Spleen (tissue), 7 donors: ENCODE measurements around the gene DAZ3.
"Not testable (repeated sequence)": the region's sequence is repeated elsewhere in the genome, so short reads cannot be mapped to it uniquely, and the experiment has no call there.

Experiments used
- CTCF ChIP-seq, 11 experiments: fragments of 200-600 bp in 7 of 11; fragments of 450-650 bp in 4 of 11; sonication (generic) in 4 of 11; IDR thresholded peaks in 8 of 11; conservative IDR thresholded peaks in 3 of 11; 1 replicate in 7 of 11; 2 replicates in 4 of 11; pipeline versions ENCODE4 v1.4.0 to v1.8.0; 2016 to 2021; ENCODE audit warnings: antibody characterized with exemption in 11 of 11, inconsistent platforms in 4 of 11, mild to moderate bottlenecking in 1 of 11
- POLR2A ChIP-seq, 3 donors: fragments of 450-650 bp; IDR thresholded peaks; one replicate each; pipeline ENCODE4 v1.5.1; 2017; ENCODE audit warnings: antibody characterized with exemption in 3 of 3, mild to moderate bottlenecking in 1 of 3
- POLR2AphosphoS5 ChIP-seq, 3 donors: sonication (generic); formaldehyde crosslinking; IDR thresholded peaks; one replicate each; pipeline ENCODE4 v1.5.1; 2017; ENCODE audit warnings: antibody characterized with exemption in 3 of 3
- donor health status: DM: no; HTN: no; CAD: no; lungs with moderate emphysema.
- donor health status: DM: no; HTN: no; CAD: no.
- donor health status: DM: no; HTN: no; CAD: no.

- TF ChIP-seq CTCF (IDR thresholded peaks at IDR 0.05 in 8 of 11, conservative IDR thresholded peaks at IDR 0.05 in 3 of 11); POLR2A (IDR thresholded peaks at IDR 0.05); POLR2AphosphoS5 (IDR thresholded peaks at IDR 0.05): not testable (repeated sequence)
These were observed at the start of gene DAZ3 for GRCh38 chrY:24813293-24813692.
